T-helper 1 cell (primary cell): ENCODE data around the gene VCPKMT.

Source experiments
- DNase-seq, 5 donors: peaks; one replicate each; pipeline ENCODE4 v3.0.0-alpha.2; 2012 to 2020
- total RNA-seq, 4 donors: gene quantifications; one replicate each; lab custom pipeline; 2026; lab: John Stamatoyannopoulos, UW

The VCPKMT gene
- 21.4 to 48.1 (median 33.7) reads per million in 4 donors for total RNA-seq

- DNase-seq, result peak; percentile 90 to 96 (median 93)
Measured at GRCh38 chr14:50116181-50116956, at the start of gene VCPKMT. Gene VCPKMT (minus strand): TSS chr14:50116572. CDS start chr14:50116552, 20 bp downstream.

- no peak for DNase-seq
Measured at GRCh38 chr14:50156111-50156510, 39.7 kb upstream of the VCPKMT start.

GRCh38 chr14:50148799-50149198, 32.4 kb upstream of the VCPKMT start:
- no peak for DNase-seq

GRCh38 chr14:50139192-50139591, 22.8 kb upstream of the VCPKMT start:
- DNase-seq, result no peak

- DNase-seq, result no peak
Measured at GRCh38 chr14:50127802-50128201, 11.4 kb upstream of the VCPKMT start.

GRCh38 chr14:50123062-50123461, 6.7 kb upstream of the VCPKMT start:
- DNase-seq, result no peak

GRCh38 chr14:50122291-50122690, 5.9 kb upstream of the VCPKMT start:
- no peak for DNase-seq

GRCh38 chr14:50121486-50121885, 5.1 kb upstream of the VCPKMT start:
- DNase-seq, result no peak

GRCh38 chr14:50117456-50117855, 1.1 kb upstream of the VCPKMT start:
- DNase-seq, result no peak

- no peak for DNase-seq
Measured at GRCh38 chr14:50116966-50117365, 594 bp upstream of the VCPKMT start.

GRCh38 chr14:50113381-50114035, 2.9 kb downstream of the VCPKMT start:
- DNase-seq, result no peak

- no peak for DNase-seq
Measured at GRCh38 chr14:50110323-50111037, 5.9 kb downstream of the VCPKMT start.

GRCh38 chr14:50109342-50109741, 7.0 kb downstream of the VCPKMT start:
- DNase-seq, result no peak

GRCh38 chr14:50107850-50108249, 8.5 kb downstream of the VCPKMT start:
- no peak for DNase-seq

- DNase-seq, result no peak
Measured at GRCh38 chr14:50106178-50106577, 10.2 kb downstream of the VCPKMT start.

- DNase-seq, result no peak
Measured at GRCh38 chr14:50103558-50103957, 12.8 kb downstream of the VCPKMT start.

- no peak for DNase-seq
Measured at GRCh38 chr14:50101417-50101816, 15.0 kb downstream of the VCPKMT start.

- no peak for DNase-seq
Measured at GRCh38 chr14:50100805-50101204, 15.6 kb downstream of the VCPKMT start.

- DNase-seq, result no peak
Measured at GRCh38 chr14:50099335-50099734, 17.0 kb downstream of the VCPKMT start.

GRCh38 chr14:50095895-50096294, 20.5 kb downstream of the VCPKMT start:
- peak in 1 of 5 donors; percentile 56 for DNase-seq

- no peak for DNase-seq
Measured at GRCh38 chr14:50094056-50094755, 22.2 kb downstream of the VCPKMT start.

GRCh38 chr14:50093496-50093895, 22.9 kb downstream of the VCPKMT start:
- no peak for DNase-seq

- DNase-seq, result no peak
Measured at GRCh38 chr14:50092006-50092555, 24.3 kb downstream of the VCPKMT start.
